ENCODE data around the gene GMPPA. TPM values are rescaled to one million over a fixed set of nuclear protein-coding genes. Genes with fewer than 3 reads are reported as not detected.

The GMPPA gene
- total and polyA plus RNA-seq, 4 donors = 19.0 to 29.8 (median 21.4) TPM

- Histone ChIP-seq H3K36me3 (ENCODE audit: control insufficient read depth, insufficient read depth, low read length) (peaks cover 50% of the 10 kb centered on the region), H3K9me3 (ENCODE audit: control insufficient read depth, insufficient read depth, low read length) (no peaks in the 10 kb centered on the region), H3K27ac (ENCODE audit: low read depth, low read length) (no peak overlapping the region), H3K4me3 (ENCODE audit: low read depth, low read length) (no peak overlapping the region), H3K27me3 (ENCODE audit: control insufficient read depth, insufficient read depth, low read length) (peaks cover 33% of the 10 kb centered on the region), H3K4me1 (ENCODE audit: control insufficient read depth, insufficient read depth, low read length) (peaks cover 25% of the 10 kb centered on the region)
- DNase-seq (ENCODE audit: low read depth in 4 of 6, low spot score in 6 of 6) = no peak
- 64% methylated on average over 20 of the region's 20 CpGs for WGBS (ENCODE audit: insufficient coverage)
Measured at GRCh38 chr2:219492575-219492974, 6.1 kb upstream of the GMPPA start.

- Histone ChIP-seq H3K36me3 (ENCODE audit: control insufficient read depth, insufficient read depth, low read length) (peaks cover 48% of the 10 kb centered on the region), H3K4me3 (ENCODE audit: low read depth, low read length) (no peak overlapping the region), H3K27me3 (ENCODE audit: control insufficient read depth, insufficient read depth, low read length) (peaks cover 39% of the 10 kb centered on the region), H3K4me1 (ENCODE audit: control insufficient read depth, insufficient read depth, low read length) (peaks cover 30% of the 10 kb centered on the region), H3K9me3 (ENCODE audit: control insufficient read depth, insufficient read depth, low read length) (no peaks in the 10 kb centered on the region), H3K27ac (ENCODE audit: low read depth, low read length) (no peak overlapping the region)
- DNase-seq (ENCODE audit: low read depth in 4 of 6, low spot score in 6 of 6) = no peak
- WGBS (ENCODE audit: insufficient coverage) = 98% methylated on average over 5 of the region's 5 CpGs
Measured at GRCh38 chr2:219493086-219493485, 5.6 kb upstream of the GMPPA start.

GRCh38 chr2:219494952-219495530 lies 3.6 kb upstream of the GMPPA start:
- Histone ChIP-seq H3K9me3 (ENCODE audit: control insufficient read depth, insufficient read depth, low read length) (no peaks in the 10 kb centered on the region), H3K27ac (ENCODE audit: low read depth, low read length) (no peak overlapping the region), H3K4me3 (ENCODE audit: low read depth, low read length) (no peak overlapping the region), H3K4me1 (ENCODE audit: control insufficient read depth, insufficient read depth, low read length) (peaks cover 36% of the 10 kb centered on the region), H3K36me3 (ENCODE audit: control insufficient read depth, insufficient read depth, low read length) (peaks cover 29% of the 10 kb centered on the region), H3K27me3 (ENCODE audit: control insufficient read depth, insufficient read depth, low read length) (peaks cover 43% of the 10 kb centered on the region)
- WGBS (ENCODE audit: insufficient coverage) = 20% methylated on average over 3 of the region's 10 CpGs
- DNase-seq (ENCODE audit: low read depth in 4 of 6, low spot score in 6 of 6) = no peak

GRCh38 chr2:219495531-219496122 lies 3.1 kb upstream of the GMPPA start:
- 28% methylated on average over 11 of the region's 14 CpGs for WGBS (ENCODE audit: insufficient coverage)
- Histone ChIP-seq H3K36me3 (ENCODE audit: control insufficient read depth, insufficient read depth, low read length) (peaks cover 23% of the 10 kb centered on the region), H3K27me3 (ENCODE audit: control insufficient read depth, insufficient read depth, low read length) (peaks cover 43% of the 10 kb centered on the region), H3K4me3 (ENCODE audit: low read depth, low read length) (no peak overlapping the region), H3K9me3 (ENCODE audit: control insufficient read depth, insufficient read depth, low read length) (no peaks in the 10 kb centered on the region), H3K27ac (ENCODE audit: low read depth, low read length) (no peak overlapping the region), H3K4me1 (ENCODE audit: control insufficient read depth, insufficient read depth, low read length) (peaks cover 36% of the 10 kb centered on the region)
- DNase-seq (ENCODE audit: low read depth in 4 of 6, low spot score in 6 of 6) = peak in 2 of 6 donors; percentile 83 to 84

- no peaks in the 10 kb centered on the region for H3K9me3 ChIP-seq (ENCODE audit: control insufficient read depth, insufficient read depth, low read length)
- H3K27ac ChIP-seq (ENCODE audit: low read depth, low read length) = no peak overlapping the region
- DNase-seq (ENCODE audit: low read depth in 4 of 6, low spot score in 6 of 6) = peak in 1 of 6 donors; percentile 40
- H3K4me3 ChIP-seq (ENCODE audit: low read depth, low read length) = no peak overlapping the region
- peaks cover 19% of the 10 kb centered on the region for H3K36me3 ChIP-seq (ENCODE audit: control insufficient read depth, insufficient read depth, low read length)
- 15% methylated on average over 17 of the region's 20 CpGs for WGBS (ENCODE audit: insufficient coverage)
- peaks cover 43% of the 10 kb centered on the region for H3K27me3 ChIP-seq (ENCODE audit: control insufficient read depth, insufficient read depth, low read length)
- peaks cover 36% of the 10 kb centered on the region for H3K4me1 ChIP-seq (ENCODE audit: control insufficient read depth, insufficient read depth, low read length)
Measured at GRCh38 chr2:219496247-219496824, 2.4 kb upstream of the GMPPA start.

- H3K4me3 ChIP-seq (ENCODE audit: low read depth, low read length) = no peak overlapping the region
Measured at GRCh38 chr2:219496825-219497494, 1.7 kb upstream of the GMPPA start.

GRCh38 chr2:219497495-219498279 lies 1.0 kb upstream of the GMPPA start:
- Histone ChIP-seq H3K9me3 (ENCODE audit: control insufficient read depth, insufficient read depth, low read length) (no peaks in the 10 kb centered on the region), H3K4me3 (ENCODE audit: low read depth, low read length) (peak overlapping the region; percentile 76), H3K27ac (ENCODE audit: low read depth, low read length) (peak overlapping the region; percentile 72), H3K27me3 (ENCODE audit: control insufficient read depth, insufficient read depth, low read length) (peaks cover 43% of the 10 kb centered on the region), H3K4me1 (ENCODE audit: control insufficient read depth, insufficient read depth, low read length) (peaks cover 33% of the 10 kb centered on the region), H3K36me3 (ENCODE audit: control insufficient read depth, insufficient read depth, low read length) (peaks cover 12% of the 10 kb centered on the region)
- DNase-seq (ENCODE audit: low read depth in 4 of 6, low spot score in 6 of 6) = peak in 1 of 6 donors; percentile 62
- WGBS (ENCODE audit: insufficient coverage) = 3% methylated on average over 59 of the region's 59 CpGs

More at GRCh38 chr2:219496825-219497494, 1.7 kb upstream of the GMPPA start:
- Histone ChIP-seq H3K4me1 (ENCODE audit: control insufficient read depth, insufficient read depth, low read length) (peaks cover 33% of the 10 kb centered on the region), H3K36me3 (ENCODE audit: control insufficient read depth, insufficient read depth, low read length) (peaks cover 16% of the 10 kb centered on the region), H3K27me3 (ENCODE audit: control insufficient read depth, insufficient read depth, low read length) (peaks cover 43% of the 10 kb centered on the region), H3K9me3 (ENCODE audit: control insufficient read depth, insufficient read depth, low read length) (no peaks in the 10 kb centered on the region), H3K27ac (ENCODE audit: low read depth, low read length) (no peak overlapping the region)
- 9% methylated on average over 61 of the region's 61 CpGs for WGBS (ENCODE audit: insufficient coverage)
- peak in 2 of 6 donors; percentile 29 to 30 for DNase-seq (ENCODE audit: low read depth in 4 of 6, low spot score in 6 of 6)

GRCh38 chr2:219499058-219499307 lies 292 bp downstream of the GMPPA start:
- 0% methylated on average over 3 of the region's 3 CpGs for WGBS (ENCODE audit: insufficient coverage)
- Histone ChIP-seq H3K4me1 (ENCODE audit: control insufficient read depth, insufficient read depth, low read length) (peaks cover 33% of the 10 kb centered on the region), H3K36me3 (ENCODE audit: control insufficient read depth, insufficient read depth, low read length) (peaks cover 15% of the 10 kb centered on the region), H3K27me3 (ENCODE audit: control insufficient read depth, insufficient read depth, low read length) (peaks cover 43% of the 10 kb centered on the region), H3K9me3 (ENCODE audit: control insufficient read depth, insufficient read depth, low read length) (no peaks in the 10 kb centered on the region), H3K4me3 (ENCODE audit: low read depth, low read length) (peak overlapping the region; percentile 76), H3K27ac (ENCODE audit: low read depth, low read length) (peak overlapping the region; percentile 72)
- no peak for DNase-seq (ENCODE audit: low read depth in 4 of 6, low spot score in 6 of 6)

- Histone ChIP-seq H3K9me3 (ENCODE audit: control insufficient read depth, insufficient read depth, low read length) (no peaks in the 10 kb centered on the region), H3K27ac (ENCODE audit: low read depth, low read length) (no peak overlapping the region), H3K4me3 (ENCODE audit: low read depth, low read length) (no peak overlapping the region), H3K36me3 (ENCODE audit: control insufficient read depth, insufficient read depth, low read length) (peaks cover 21% of the 10 kb centered on the region), H3K27me3 (ENCODE audit: control insufficient read depth, insufficient read depth, low read length) (peaks cover 39% of the 10 kb centered on the region), H3K4me1 (ENCODE audit: control insufficient read depth, insufficient read depth, low read length) (peaks cover 33% of the 10 kb centered on the region)
- 94% methylated on average over 1 of the region's 1 CpG for WGBS (ENCODE audit: insufficient coverage)
- no peak for DNase-seq (ENCODE audit: low read depth in 4 of 6, low spot score in 6 of 6)
Measured at GRCh38 chr2:219499555-219499954, 864 bp downstream of the GMPPA start.

All from spinal cord (tissue), 10 donors.